Measurements from ENCODE around the gene KCTD17.

GRCh38 chr22:37070744-37071143 lies 19.2 kb downstream of the KCTD17 start:
- no peak for TF ChIP-seq CTCF (IDR thresholded peaks at IDR 0.05)
- TF ChIP-seq POLR2A (IDR thresholded peaks at IDR 0.05): no peak
